ENCODE data around the gene KANK3. TPM values are rescaled to one million over a fixed set of nuclear protein-coding genes. Genes with fewer than 3 reads are reported as not detected.

KANK3 gene
- total RNA-seq, 4 donors from 2014 or later = 4.1 to 36.6 (median 24.8) TPM

- Histone ChIP-seq H3K27ac (no peak overlapping the region), H3K4me3 (no peak overlapping the region), H3K4me1 (peaks cover 0 to 10% of the 10 kb centered on the region in 2 donors), H3K9me3 (no peaks in the 10 kb centered on the region), H3K36me3 (no peaks in the 10 kb centered on the region), H3K27me3 (peaks cover 0 to 14% of the 10 kb centered on the region in 2 donors)
- TF ChIP-seq CTCF (IDR thresholded peaks at IDR 0.05) = no peak
- no peak for TF ChIP-seq POLR2A (IDR thresholded peaks at IDR 0.05)
- DNase-seq = no peak
- intact Hi-C loops (cut with DNase I; ENCODE audit: low total_unique reads) = no loop called here
Observed at GRCh38 chr19:8329996-8330395, 13.1 kb downstream of the KANK3 start.

GRCh38 chr19:8325454-8325853, 17.6 kb downstream of the KANK3 start:
- Histone ChIP-seq H3K4me1 (peaks cover 0 to 9% of the 10 kb centered on the region in 2 donors), H3K27me3 (no peaks in the 10 kb centered on the region), H3K4me3 (no peak overlapping the region), H3K36me3 (no peaks in the 10 kb centered on the region), H3K9me3 (no peaks in the 10 kb centered on the region), H3K27ac (no peak overlapping the region)
- intact Hi-C loops (cut with DNase I; ENCODE audit: low total_unique reads) = no loop called here
- no peak for DNase-seq
- TF ChIP-seq CTCF (IDR thresholded peaks at IDR 0.05) = no peak
- no peak for TF ChIP-seq POLR2A (IDR thresholded peaks at IDR 0.05)

GRCh38 chr19:8324186-8325050, 18.6 kb downstream of the KANK3 start:
- no peak overlapping the region for H3K4me3 ChIP-seq
- peak in 1 of 2 donors; percentile 49 for DNase-seq
- TF ChIP-seq POLR2A (IDR thresholded peaks at IDR 0.05) = no peak
- TF ChIP-seq CTCF (IDR thresholded peaks at IDR 0.05) = no peak
- H3K36me3 ChIP-seq = no peaks in the 10 kb centered on the region
- no peaks in the 10 kb centered on the region for H3K9me3 ChIP-seq
- no peaks in the 10 kb centered on the region for H3K27me3 ChIP-seq
- no peak overlapping the region for H3K27ac ChIP-seq
- intact Hi-C loops (cut with DNase I; ENCODE audit: low total_unique reads) = no loop called here
- peaks cover 0 to 11% of the 10 kb centered on the region in 2 donors for H3K4me1 ChIP-seq

- Histone ChIP-seq H3K27me3 (no peaks in the 10 kb centered on the region), H3K4me1 (peaks cover 0 to 11% of the 10 kb centered on the region in 2 donors), H3K36me3 (no peaks in the 10 kb centered on the region), H3K9me3 (no peaks in the 10 kb centered on the region), H3K4me3 (no peak overlapping the region), H3K27ac (no peak overlapping the region)
- intact Hi-C loops (cut with DNase I; ENCODE audit: low total_unique reads) = no loop called here
- DNase-seq = no peak
- TF ChIP-seq POLR2A (IDR thresholded peaks at IDR 0.05) = no peak
- TF ChIP-seq CTCF (IDR thresholded peaks at IDR 0.05) = no peak
Observed at GRCh38 chr19:8323781-8324185, 19.3 kb downstream of the KANK3 start.

- H3K36me3 ChIP-seq = no peaks in the 10 kb centered on the region
- peaks cover 0 to 11% of the 10 kb centered on the region in 2 donors for H3K4me1 ChIP-seq
- peak overlapping the region; percentile 83 to 92 for H3K4me3 ChIP-seq
- intact Hi-C loops (cut with DNase I; ENCODE audit: low total_unique reads) = no loop called here
- peak overlapping the region; percentile 90 to 91 for H3K27ac ChIP-seq
- TF ChIP-seq CTCF (IDR thresholded peaks at IDR 0.05) (no peak), POLR2A (IDR thresholded peaks at IDR 0.05) (no peak)
- no peaks in the 10 kb centered on the region for H3K9me3 ChIP-seq
- no peak for DNase-seq
- H3K27me3 ChIP-seq = no peaks in the 10 kb centered on the region
Observed at GRCh38 chr19:8322638-8322997, 20.4 kb downstream of the KANK3 start.

All from uterus (tissue), 4 donors.